Prostate gland (tissue), 2 donors: Measurements from ENCODE around the gene IQGAP3.

Experiments used
- CTCF ChIP-seq, 4 experiments: fragments of 200-600 bp in 2 of 4; fragments of 450-650 bp in 2 of 4; sonication (generic) in 2 of 4; IDR thresholded peaks; 1 replicate in 3 of 4; 2 replicates in 1 of 4; pipeline ENCODE4 v1.5.1; 2016 to 2019; ENCODE audit warnings: antibody characterized with exemption in 4 of 4, mild to moderate bottlenecking in 2 of 4, moderate library complexity in 2 of 4
- POLR2A ChIP-seq: fragments of 450-650 bp; IDR thresholded peaks from one replicate; pipeline ENCODE4 v1.6.1; 2016; ENCODE audit warnings: antibody characterized with exemption, mild to moderate bottlenecking

DNA sequence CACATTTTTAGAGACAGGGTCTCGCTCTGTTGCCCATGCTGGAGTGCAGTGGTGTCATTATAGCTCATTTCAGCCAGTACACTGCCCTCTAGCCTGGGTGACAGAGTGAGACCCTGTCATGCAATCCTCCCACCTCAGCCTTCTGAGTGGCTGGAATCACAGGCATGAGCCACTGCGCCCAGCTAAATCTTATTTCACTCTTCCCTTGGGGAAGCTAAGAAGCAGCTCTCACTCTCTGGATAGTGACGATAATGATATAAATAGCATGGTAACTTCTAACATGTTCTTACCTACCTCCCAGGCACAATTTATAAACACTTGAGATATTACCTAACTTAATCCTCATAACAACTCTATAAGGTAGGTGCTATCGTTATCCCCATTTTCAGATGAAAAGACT lies 24.9 kb downstream of the IQGAP3 start:
- TF ChIP-seq CTCF (IDR thresholded peaks at IDR 0.05) (no peak), POLR2A (no peak)
